ENCODE measurements around the gene MINDY4. TPM values are rescaled to one million over a fixed set of nuclear protein-coding genes. Genes with fewer than 3 reads are reported as not detected.

MINDY4 gene
- total and polyA plus RNA-seq, 8 donors = 2.9 to 4.9 (median 3.6) TPM

GRCh38 chr7:30906515-30907240, 135.5 kb downstream of the MINDY4 start:
- no peak for TF ChIP-seq CTCF (IDR thresholded peaks at IDR 0.05)
- DNase-seq (peak in 1 of 6 donors; percentile 69), ATAC-seq (peak in 2 of 4 donors; percentile 15 to 35), FAIRE-seq (no peak)
- Histone ChIP-seq H3K4me1 (peaks cover 15 to 43% (median 31%) of the 10 kb centered on the region in 3 donors), H3K27ac (peak overlapping the region in 2 of 4 donors; percentile 66 to 67), H3K36me3 (no peaks in the 10 kb centered on the region), H3K9me3 (no peaks in the 10 kb centered on the region), H3K27me3 (no peaks in the 10 kb centered on the region), H3K4me3 (peak overlapping the region; percentile 12 to 47 (median 20))
- WGBS, 2 donors = 44 to 47% methylated on average over 7 to 11 of the region's 11 CpGs
- intact Hi-C loops (cut with DNase I) = no loop called here

GRCh38 chr7:30907527-30908267, 136.5 kb downstream of the MINDY4 start:
- H3K4me3 ChIP-seq = peak overlapping the region in 2 of 4 donors; percentile 1 to 47
- H3K27ac ChIP-seq = peak overlapping the region in 2 of 4 donors; percentile 22 to 32
- DNase-seq (peak in 4 of 6 donors; percentile 38 to 76 (median 61)), FAIRE-seq (no peak), ATAC-seq (peak in 3 of 4 donors; percentile 7 to 19 (median 14))
- no peaks in the 10 kb centered on the region for H3K27me3 ChIP-seq
- no peak for TF ChIP-seq CTCF (IDR thresholded peaks at IDR 0.05)
- H3K36me3 ChIP-seq = no peaks in the 10 kb centered on the region
- intact Hi-C loops (cut with DNase I) = no loop called here
- no peaks in the 10 kb centered on the region for H3K9me3 ChIP-seq
- WGBS, 2 donors = 26 to 31% methylated on average over 14 of the region's 14 CpGs
- H3K4me1 ChIP-seq = peaks cover 15 to 46% (median 31%) of the 10 kb centered on the region in 3 donors

- intact Hi-C loops (cut with DNase I) = no loop called here
- peak in 1 of 4 donors; percentile 7 for TF ChIP-seq CTCF (IDR thresholded peaks at IDR 0.05)
- ATAC-seq (no peak), FAIRE-seq (no peak), DNase-seq (peak in 1 of 6 donors; percentile 56)
- H3K9me3 ChIP-seq = no peaks in the 10 kb centered on the region
- no peak overlapping the region for H3K27ac ChIP-seq
- no peaks in the 10 kb centered on the region for H3K27me3 ChIP-seq
- H3K36me3 ChIP-seq = no peaks in the 10 kb centered on the region
- no peak overlapping the region for H3K4me3 ChIP-seq
- H3K4me1 ChIP-seq = peaks cover 15 to 51% (median 31%) of the 10 kb centered on the region in 3 donors
- WGBS, 2 donors = 52 to 71% methylated on average over 10 of the region's 10 CpGs
Observed at GRCh38 chr7:30908681-30909080, 137.5 kb downstream of the MINDY4 start.

GRCh38 chr7:30909431-30909830, 138.2 kb downstream of the MINDY4 start:
- intact Hi-C loops (cut with DNase I) = no loop called here
- peaks cover 13 to 49% (median 31%) of the 10 kb centered on the region in 3 donors for H3K4me1 ChIP-seq
- no peak for TF ChIP-seq CTCF (IDR thresholded peaks at IDR 0.05)
- H3K36me3 ChIP-seq = no peaks in the 10 kb centered on the region
- ATAC-seq (no peak), DNase-seq (peak in 1 of 6 donors; percentile 70), FAIRE-seq (no peak)
- 62 to 64% methylated on average over 6 of the region's 6 CpGs for WGBS, 2 donors
- no peaks in the 10 kb centered on the region for H3K27me3 ChIP-seq
- peak overlapping the region in 1 of 4 donors; percentile 60 for H3K27ac ChIP-seq
- H3K4me3 ChIP-seq = no peak overlapping the region
- H3K9me3 ChIP-seq = no peaks in the 10 kb centered on the region
